ENCODE results near the gene SHC1. TPM values are rescaled to one million over a fixed set of nuclear protein-coding genes. Genes with fewer than 3 reads are reported as not detected.

Gene SHC1
- total RNA-seq, 1 donor from 2014 or later: 43.0 TPM

DNA sequence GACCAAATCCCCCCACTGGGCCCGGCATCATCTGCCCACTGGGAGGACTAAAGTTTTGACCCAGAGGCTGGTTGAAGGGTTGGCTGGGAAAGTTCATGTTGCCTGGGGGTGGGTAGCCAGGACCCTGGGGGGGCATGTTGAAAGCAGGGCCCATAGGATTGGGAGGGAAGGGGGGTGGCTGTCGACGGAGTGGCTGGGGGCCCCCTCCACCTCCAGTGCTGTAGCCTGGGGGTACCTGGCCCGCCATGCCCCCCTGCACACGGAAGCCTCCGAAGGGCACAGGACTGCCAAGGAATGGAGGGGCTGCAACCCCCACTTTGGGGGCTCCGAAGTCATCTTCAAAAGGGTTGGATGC is 11.1 kb downstream of the SHC1 start:
- ATAC-seq: no peak

DNA sequence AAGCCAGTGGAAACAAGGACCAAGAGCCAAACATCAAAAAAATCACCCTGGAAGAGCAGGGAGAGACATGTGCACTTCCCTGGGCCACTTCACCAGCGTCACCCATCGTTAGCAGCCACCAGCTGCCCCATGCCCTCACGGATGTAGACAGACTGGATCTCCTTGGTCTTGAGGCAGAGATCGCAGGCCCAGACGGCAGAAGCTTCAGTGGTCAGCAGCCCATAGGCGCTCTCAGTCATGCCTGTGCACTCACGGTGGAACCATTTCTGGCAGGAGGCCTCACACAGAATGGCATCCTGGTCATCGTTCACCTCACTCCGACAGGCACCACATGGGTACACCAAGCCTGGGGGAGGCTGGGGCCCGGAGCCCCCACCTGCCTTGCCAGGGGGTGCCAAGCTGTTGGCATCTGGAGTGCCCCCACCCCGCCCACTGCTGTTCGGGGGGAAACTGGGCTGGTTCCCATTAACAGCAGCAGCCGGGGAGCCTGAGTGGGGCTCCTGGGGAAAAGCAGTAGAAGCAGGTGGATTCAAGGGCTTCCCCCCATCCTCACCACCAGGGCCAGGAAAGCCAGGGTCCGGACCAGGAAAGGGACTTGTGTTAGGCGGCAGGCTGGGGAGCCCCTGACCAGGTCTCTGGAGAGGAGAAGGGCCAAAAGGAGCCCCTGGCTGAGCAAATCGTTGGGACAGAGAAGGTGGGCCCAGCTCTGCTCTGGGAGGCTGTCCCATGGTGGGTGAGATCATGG is 11.7 kb downstream of the SHC1 start:
- DNase-seq (ENCODE audit: low spot score): no peak
- ATAC-seq: no peak

More for the DNA sequence above, 11.1 kb downstream of the SHC1 start:
- DNase-seq (ENCODE audit: low spot score): no peak

- no peak for DNase-seq (ENCODE audit: low spot score)
Observed at GRCh38 chr1:154958036-154958435, 12.5 kb downstream of the SHC1 start.

GRCh38 chr1:154957091-154957657 is 13.4 kb downstream of the SHC1 start:
- DNase-seq (ENCODE audit: low spot score): no peak
- ATAC-seq: no peak

More at GRCh38 chr1:154958036-154958435, 12.5 kb downstream of the SHC1 start:
- ATAC-seq: no peak

- DNase-seq (ENCODE audit: low spot score): no peak
- peak; percentile 9 for ATAC-seq
Observed at GRCh38 chr1:154956544-154956941, 14.0 kb downstream of the SHC1 start.

- DNase-seq (ENCODE audit: low spot score) (peak; percentile 87), ATAC-seq (peak; percentile 91)
Observed at GRCh38 chr1:154955718-154956543, 14.6 kb downstream of the SHC1 start, which contains the start of gene PBXIP1. TSS of gene PBXIP1 (minus strand) at chr1:154956099. CDS start at chr1:154953721, 2,378 bp downstream.

GRCh38 chr1:154955039-154955717 is 15.4 kb downstream of the SHC1 start:
- no peak for DNase-seq (ENCODE audit: low spot score)
- no peak for ATAC-seq

DNA sequence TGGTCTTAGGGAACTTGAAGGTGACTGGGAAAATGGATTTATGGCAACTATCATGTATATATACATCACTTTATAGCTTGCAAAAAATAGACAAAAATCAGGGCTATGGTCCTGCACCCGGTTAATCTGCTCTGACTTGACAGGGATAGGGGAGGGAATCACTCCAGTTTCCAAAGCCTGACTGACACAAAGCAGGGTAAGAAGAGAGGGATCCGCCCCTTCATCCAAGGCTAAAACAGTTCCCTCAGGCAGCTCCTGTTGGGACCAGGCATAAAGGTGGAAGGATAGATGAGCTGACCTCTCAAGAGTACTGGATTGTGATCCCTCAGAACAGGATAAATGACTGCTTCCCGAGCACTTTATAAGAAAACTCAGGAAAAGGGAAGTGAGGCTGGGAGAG is 16.0 kb downstream of the SHC1 start:
- ATAC-seq: no peak
- no peak for DNase-seq (ENCODE audit: low spot score)

DNA sequence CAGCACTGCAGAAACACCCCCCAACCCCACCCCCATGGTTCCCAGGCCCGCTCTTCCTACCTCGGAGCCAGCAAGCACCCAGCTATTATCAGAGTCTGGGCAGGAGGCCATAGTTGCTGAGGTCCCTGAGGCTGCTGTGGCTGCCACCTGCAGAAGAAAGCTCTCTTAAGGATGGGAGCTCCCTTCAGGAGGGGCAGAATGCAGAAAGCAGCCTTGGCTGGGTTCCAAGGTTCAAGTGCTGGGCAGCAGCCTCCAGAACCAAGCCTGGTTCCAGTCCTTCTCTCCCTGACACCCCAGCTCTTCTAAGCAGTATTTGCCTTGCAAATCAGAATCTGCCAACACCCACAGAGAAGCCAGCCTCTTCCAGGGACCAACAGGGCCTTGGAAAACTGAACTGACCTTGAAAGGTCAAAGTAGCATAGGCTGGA is 16.9 kb downstream of the SHC1 start:
- no peak for ATAC-seq
- no peak for DNase-seq (ENCODE audit: low spot score)

GRCh38 chr1:154952664-154953063 is 17.9 kb downstream of the SHC1 start:
- ATAC-seq: no peak
- no peak for DNase-seq (ENCODE audit: low spot score)

DNA sequence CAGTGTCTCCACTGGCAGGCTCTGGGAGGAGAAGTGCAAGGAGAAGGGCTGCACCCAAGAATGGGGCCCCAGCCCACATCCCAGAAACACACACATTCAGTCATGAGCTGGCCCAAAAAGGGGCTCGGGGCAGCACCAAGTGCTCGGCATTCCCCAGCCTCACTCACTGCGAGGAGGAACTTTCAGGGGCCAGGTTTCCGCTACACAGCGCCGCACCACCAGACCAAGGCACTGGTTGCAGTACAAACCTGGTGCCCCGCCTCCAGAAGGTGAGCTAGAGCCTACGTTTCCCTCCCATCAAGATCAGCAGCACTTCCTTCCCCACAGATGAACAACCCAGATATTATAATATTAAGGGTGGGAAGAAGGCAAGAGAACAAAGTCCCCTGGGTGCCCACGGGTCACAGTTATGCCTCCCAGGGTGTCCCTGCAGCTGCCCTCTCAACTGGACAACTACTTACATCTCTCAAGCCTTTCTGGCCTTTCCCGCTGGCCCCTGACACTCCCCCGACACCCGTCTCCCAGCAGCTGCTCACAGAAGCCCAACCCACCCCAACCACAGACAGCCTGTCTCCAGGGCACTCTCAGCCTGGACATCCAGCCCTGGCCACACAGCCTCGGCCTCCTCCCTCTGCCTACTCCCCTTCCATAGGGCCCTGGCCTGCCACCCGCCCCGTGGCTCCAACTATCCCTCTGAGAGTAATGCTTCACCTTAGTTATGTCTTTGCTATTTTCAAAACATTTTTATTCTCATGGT is 18.5 kb downstream of the SHC1 start:
- no peak for DNase-seq (ENCODE audit: low spot score)

DNA sequence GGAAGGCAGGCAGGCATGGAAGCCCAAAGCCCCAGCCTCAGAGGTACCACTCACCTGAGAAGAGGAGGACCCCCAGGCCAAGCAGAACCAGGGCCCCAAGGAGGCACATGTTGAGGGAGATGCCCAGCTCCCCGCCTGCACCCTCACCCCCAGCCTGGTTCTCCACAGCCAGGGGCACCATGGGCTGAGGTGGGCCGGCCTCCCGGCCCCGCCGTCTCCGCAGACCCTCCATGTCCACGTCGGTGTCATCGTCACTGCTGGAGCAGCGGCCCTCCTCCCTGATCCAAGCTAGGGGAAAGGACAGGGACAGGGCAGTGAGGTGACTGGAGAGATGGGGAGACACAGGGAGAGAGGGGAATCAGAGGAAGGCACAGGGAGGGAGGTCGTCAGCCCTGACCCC is 22.5 kb downstream of the SHC1 start:
- ATAC-seq (no peak), DNase-seq (ENCODE audit: low spot score) (no peak)

More for the DNA sequence above, 18.5 kb downstream of the SHC1 start:
- ATAC-seq: no peak

DNA sequence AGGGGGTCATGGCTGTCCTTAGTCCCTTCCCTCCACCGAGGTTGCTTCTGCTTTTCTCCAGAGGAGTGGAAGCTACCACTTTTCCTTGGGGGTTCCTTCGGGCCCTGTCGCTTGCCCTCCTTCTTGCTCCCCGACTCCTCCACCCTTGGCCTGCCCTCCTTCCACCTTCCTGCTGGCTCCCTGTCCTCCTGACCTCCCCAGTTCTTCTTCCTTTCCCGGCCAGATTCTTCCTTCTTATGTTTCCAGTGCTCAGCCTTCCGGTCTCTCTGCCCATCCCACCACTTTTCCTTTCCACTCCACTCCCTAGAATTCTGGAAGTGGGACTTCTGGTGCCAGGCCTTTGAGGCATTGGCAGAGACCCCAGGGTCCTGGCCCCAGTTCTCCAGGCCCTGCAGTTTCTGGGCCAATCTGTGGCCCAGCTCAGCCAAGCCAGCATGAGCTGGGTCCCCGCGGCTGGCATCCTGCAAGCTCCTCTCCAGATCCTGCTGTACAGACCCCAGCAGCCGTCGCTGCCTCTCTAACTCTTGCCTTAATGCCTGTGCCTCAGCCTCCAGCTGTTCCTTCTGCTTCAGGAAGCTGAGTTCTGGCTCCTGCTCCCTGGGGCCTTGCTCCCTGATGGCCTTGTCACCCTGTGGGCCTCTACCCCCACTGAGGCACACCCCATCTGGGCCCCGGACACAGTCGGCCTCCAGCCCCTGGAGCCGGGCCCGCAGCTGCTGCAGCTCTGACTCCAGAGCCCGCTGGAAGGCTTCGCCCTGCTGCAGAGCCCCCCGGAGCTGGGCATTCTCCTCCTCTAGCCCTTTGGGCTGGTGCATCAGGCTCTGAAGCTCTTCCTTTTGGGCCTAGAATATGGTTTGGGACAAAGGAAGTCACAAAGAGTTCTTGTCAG is 24.3 kb downstream of the SHC1 start:
- no peak for DNase-seq (ENCODE audit: low spot score)
- ATAC-seq: no peak

GRCh38 chr1:154945160-154945961 is 25.2 kb downstream of the SHC1 start:
- no peak for DNase-seq (ENCODE audit: low spot score)
- ATAC-seq: no peak

DNA sequence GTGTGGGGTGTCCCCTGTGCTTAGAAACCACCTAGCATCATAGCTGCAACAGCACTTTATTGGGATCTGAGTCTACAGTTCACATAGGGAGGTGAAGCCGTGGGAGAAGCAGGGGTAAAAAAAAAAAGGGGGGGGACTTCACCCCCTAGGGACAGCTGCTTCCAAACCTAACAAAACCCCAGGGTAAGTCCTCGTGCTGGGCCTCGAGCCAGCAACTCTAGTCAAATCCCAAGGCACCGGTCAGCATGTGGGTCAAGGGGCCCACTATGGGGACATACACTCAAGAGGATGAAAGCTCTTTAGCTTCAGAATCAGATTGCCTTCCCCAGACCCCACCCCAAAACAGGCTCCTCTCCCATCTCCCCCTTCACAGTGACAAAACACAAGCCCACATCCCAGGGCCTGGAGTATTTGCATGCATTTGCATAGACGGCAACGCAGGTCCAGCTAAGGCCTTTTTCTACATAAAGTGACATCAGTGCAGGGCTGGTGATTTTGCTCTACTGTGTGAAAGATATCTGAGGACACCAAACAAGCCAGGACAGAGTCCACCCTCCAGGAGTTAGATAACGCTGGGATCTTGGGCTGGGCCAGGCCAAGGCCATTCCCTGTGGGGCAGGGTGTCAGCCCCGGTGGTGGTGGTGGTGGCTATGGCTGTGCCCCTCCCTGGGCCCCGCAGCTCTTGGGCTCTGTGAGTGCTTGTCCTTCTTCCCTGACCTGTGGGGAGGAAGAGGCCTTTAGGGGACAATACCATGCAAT is 26.0 kb downstream of the SHC1 start:
- peak; percentile 80 for DNase-seq (ENCODE audit: low spot score)
- ATAC-seq: peak; percentile 82

DNA sequence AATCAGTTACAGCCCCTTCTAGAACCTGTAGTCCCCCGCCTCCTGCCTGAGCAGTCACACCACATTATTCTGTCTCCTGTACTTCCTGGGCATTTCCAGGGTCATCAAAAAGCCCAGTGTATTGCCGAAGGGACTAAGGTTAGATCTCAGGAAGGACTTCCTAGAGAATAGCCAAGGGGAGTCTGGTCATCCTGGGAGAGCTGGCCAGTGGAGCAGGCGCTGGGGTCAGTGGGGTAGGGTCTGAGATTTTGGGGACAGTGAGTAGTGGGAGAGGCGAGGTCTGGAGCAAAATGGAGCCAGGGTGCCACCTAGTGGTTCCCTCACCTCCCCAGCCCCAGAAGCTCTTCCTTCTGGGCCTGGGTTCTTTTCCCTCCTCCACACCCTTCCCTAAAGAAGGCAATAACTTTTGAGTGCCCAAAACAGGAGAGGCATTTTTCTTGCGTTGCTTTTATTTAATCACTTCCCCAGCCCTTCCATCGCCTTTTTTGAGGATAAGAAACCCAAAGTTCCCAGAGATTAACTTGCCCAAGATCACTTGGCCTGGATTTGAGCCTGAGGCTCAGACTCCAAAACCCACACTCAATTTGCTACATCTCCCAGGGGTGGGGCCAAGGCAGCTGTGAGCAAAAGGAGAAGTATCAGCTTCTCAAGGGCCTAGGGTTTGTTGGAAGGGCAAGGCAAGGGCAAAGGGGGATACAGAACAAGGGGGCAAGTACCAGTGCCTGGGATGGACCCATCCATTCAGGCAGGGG is 26.7 kb downstream of the SHC1 start:
- DNase-seq (ENCODE audit: low spot score) (no peak), ATAC-seq (peak; percentile 62)

Data from left lobe of liver (tissue), 2 donors.